ENCODE results near the gene MKLN1. TPM values are rescaled to one million over a fixed set of nuclear protein-coding genes. Genes with fewer than 3 reads are reported as not detected.

Gene MKLN1
- total and polyA plus RNA-seq, 3 donors from 2014 or later: 42.1 to 87.9 (median 82.4) TPM

- intact Hi-C loops (cut with DNase I; ENCODE audit: low total_unique reads): no loop called here
- H3K36me3 ChIP-seq (ENCODE audit: low read depth, missing control alignments): no peaks in the 10 kb centered on the region
- 87 to 100% methylated on average over 1 of the region's 1 CpG for WGBS, 2 donors
- no peak for DNase-seq
- no peaks in the 10 kb centered on the region for H3K9me3 ChIP-seq
- H3K4me1 ChIP-seq: no peaks in the 10 kb centered on the region
- H3K27ac ChIP-seq: no peak overlapping the region
- no peak for TF ChIP-seq CTCF (IDR thresholded peaks at IDR 0.05)
- no peak for TF ChIP-seq POLR2A (IDR thresholded peaks at IDR 0.05)
- no peaks in the 10 kb centered on the region for H3K27me3 ChIP-seq
- H3K4me3 ChIP-seq: no peak overlapping the region
These were observed 14.0 kb downstream of the MKLN1 start for GRCh38 chr7:131341690-131342089.

GRCh38 chr7:131342864-131343442, 15.3 kb downstream of the MKLN1 start:
- 82% methylated on average over 2 of the region's 2 CpGs for WGBS, 2 donors
- peaks cover 3% of the 10 kb centered on the region for H3K4me1 ChIP-seq

GRCh38 chr7:131346885-131347592, 19.4 kb downstream of the MKLN1 start:
- Histone ChIP-seq H3K4me1 (peaks cover 3% of the 10 kb centered on the region), H3K27me3 (no peaks in the 10 kb centered on the region), H3K27ac (no peak overlapping the region), H3K9me3 (no peaks in the 10 kb centered on the region), H3K4me3 (no peak overlapping the region), H3K36me3 (ENCODE audit: low read depth, missing control alignments) (no peaks in the 10 kb centered on the region)
- intact Hi-C loops (cut with DNase I; ENCODE audit: low total_unique reads): no loop called here
- DNase-seq: no peak
- WGBS, 2 donors: 55 to 56% methylated on average over 3 of the region's 3 CpGs
- TF ChIP-seq CTCF (IDR thresholded peaks at IDR 0.05) (no peak), POLR2A (IDR thresholded peaks at IDR 0.05) (no peak)

More at GRCh38 chr7:131342864-131343442, 15.3 kb downstream of the MKLN1 start:
- intact Hi-C loops (cut with DNase I; ENCODE audit: low total_unique reads): no loop called here
- Histone ChIP-seq H3K9me3 (no peaks in the 10 kb centered on the region), H3K27me3 (no peaks in the 10 kb centered on the region), H3K36me3 (ENCODE audit: low read depth, missing control alignments) (no peaks in the 10 kb centered on the region), H3K27ac (no peak overlapping the region), H3K4me3 (no peak overlapping the region)
- TF ChIP-seq CTCF (IDR thresholded peaks at IDR 0.05): no peak
- no peak for DNase-seq

- Histone ChIP-seq H3K36me3 (ENCODE audit: low read depth, missing control alignments) (no peaks in the 10 kb centered on the region), H3K4me3 (no peak overlapping the region), H3K27me3 (no peaks in the 10 kb centered on the region), H3K9me3 (no peaks in the 10 kb centered on the region), H3K27ac (no peak overlapping the region), H3K4me1 (peaks cover 12% of the 10 kb centered on the region)
- WGBS, 2 donors: 57 to 61% methylated on average over 2 of the region's 2 CpGs
- DNase-seq: no peak
- intact Hi-C loops (cut with DNase I; ENCODE audit: low total_unique reads): no loop called here
- TF ChIP-seq POLR2A (IDR thresholded peaks at IDR 0.05): no peak
- TF ChIP-seq CTCF (IDR thresholded peaks at IDR 0.05): no peak
These were observed 24.4 kb downstream of the MKLN1 start for GRCh38 chr7:131352032-131352431.

- Histone ChIP-seq H3K27ac (no peak overlapping the region), H3K27me3 (no peaks in the 10 kb centered on the region), H3K9me3 (no peaks in the 10 kb centered on the region), H3K4me1 (peaks cover 9% of the 10 kb centered on the region), H3K36me3 (ENCODE audit: low read depth, missing control alignments) (no peaks in the 10 kb centered on the region), H3K4me3 (no peak overlapping the region)
- no peak for TF ChIP-seq POLR2A (IDR thresholded peaks at IDR 0.05)
- TF ChIP-seq CTCF (IDR thresholded peaks at IDR 0.05): no peak
- 62 to 64% methylated on average over 3 of the region's 3 CpGs for WGBS, 2 donors
- intact Hi-C loops (cut with DNase I; ENCODE audit: low total_unique reads): no loop called here
- DNase-seq: no peak
These were observed 26.7 kb downstream of the MKLN1 start for GRCh38 chr7:131354390-131354789.
